ENCODE data around the gene NUCB1.
A peak's percentile ranks its signal among the peaks of the same experiment; 100 is the strongest.

Gene NUCB1

GRCh38 chr19:48961673-48962028 lies 61.5 kb downstream of the NUCB1 start:
- no peaks in the 10 kb centered on the region for H3K27me3 ChIP-seq (ENCODE audit: insufficient read depth, low read length)
- no peak overlapping the region for H3K4me3 ChIP-seq (ENCODE audit: low read length)
- no peak overlapping the region for H3K9ac ChIP-seq (ENCODE audit: low read depth, low read length)
- peaks cover 34% of the 10 kb centered on the region for H3K36me3 ChIP-seq (ENCODE audit: insufficient read depth, low read depth, low read length)
- H3K4me1 ChIP-seq (ENCODE audit: insufficient read depth, low read length), result peaks cover 17% of the 10 kb centered on the region
- no peak overlapping the region for H3K27ac ChIP-seq (ENCODE audit: low read length)
- no peaks in the 10 kb centered on the region for H3K9me3 ChIP-seq (ENCODE audit: insufficient read depth, low read depth, low read length)

DNA sequence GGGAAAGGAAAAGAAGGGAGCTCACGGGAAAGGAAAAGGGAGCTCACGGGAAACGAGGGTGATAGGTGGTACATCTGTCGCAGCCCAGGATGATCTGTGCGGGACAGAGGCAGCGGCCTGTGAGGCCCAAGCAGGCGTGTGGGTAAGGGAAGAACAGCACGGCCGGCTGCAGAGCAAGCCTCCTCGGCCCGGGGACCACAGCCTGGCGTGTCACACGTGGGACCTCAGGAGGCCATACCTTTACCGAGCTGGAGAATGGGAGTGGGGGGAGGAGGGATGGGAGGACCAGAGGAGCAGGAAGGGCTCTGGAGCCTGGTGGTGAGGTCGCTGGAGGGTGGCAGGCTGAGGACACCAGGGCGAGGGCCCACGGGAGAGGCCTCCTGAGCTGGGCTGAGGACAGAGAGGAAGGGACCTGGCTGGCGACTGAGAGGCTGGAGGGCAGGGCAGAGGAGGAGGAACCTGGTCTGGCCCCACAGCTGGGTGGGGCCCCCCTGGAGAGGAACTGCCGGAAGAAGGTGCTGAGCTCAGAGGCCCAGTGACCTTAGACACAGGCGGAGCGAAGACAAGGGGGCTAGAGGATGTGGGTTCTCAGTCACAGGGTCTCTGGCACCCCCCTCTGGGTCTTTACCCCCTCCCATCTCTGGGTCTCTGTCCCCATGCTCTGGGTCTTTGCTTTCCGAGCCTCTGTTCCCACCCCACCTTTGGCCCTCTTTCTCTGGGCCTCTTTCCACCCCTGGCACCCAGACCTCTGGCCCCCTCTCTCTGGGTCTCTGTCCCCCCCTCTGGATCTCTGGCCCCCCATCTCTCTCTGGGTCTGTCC lies 62.1 kb downstream of the NUCB1 start:
- Histone ChIP-seq H3K27me3 (ENCODE audit: insufficient read depth, low read length) (no peaks in the 10 kb centered on the region), H3K9ac (ENCODE audit: low read depth, low read length) (no peak overlapping the region; the same call in 1 of the 2 replicates), H3K36me3 (ENCODE audit: insufficient read depth, low read depth, low read length) (peaks cover 35% of the 10 kb centered on the region), H3K4me1 (ENCODE audit: insufficient read depth, low read length) (peaks cover 17% of the 10 kb centered on the region), H3K4me3 (ENCODE audit: low read length) (no peak overlapping the region), H3K9me3 (ENCODE audit: insufficient read depth, low read depth, low read length) (no peaks in the 10 kb centered on the region), H3K27ac (ENCODE audit: low read length) (no peak overlapping the region)

DNA sequence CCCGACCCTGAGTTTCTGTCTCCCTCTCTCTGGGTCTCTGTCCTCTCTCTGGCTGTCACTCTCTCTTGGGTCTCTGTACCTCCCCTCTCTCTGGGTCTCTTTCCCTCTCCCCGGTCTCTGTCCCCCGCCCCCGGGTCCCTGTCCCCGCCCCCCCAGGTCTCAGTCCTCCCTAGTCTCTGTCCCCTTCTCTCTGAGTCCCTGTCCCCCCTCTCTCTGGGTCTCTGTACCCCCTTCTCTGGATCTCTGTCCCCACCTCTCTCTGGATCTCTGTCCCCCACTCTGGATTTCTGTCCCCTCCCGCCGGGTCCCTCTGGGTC lies 62.7 kb downstream of the NUCB1 start:
- Histone ChIP-seq H3K27me3 (ENCODE audit: insufficient read depth, low read length) (no peaks in the 10 kb centered on the region), H3K36me3 (ENCODE audit: insufficient read depth, low read depth, low read length) (peaks cover 33% of the 10 kb centered on the region), H3K27ac (ENCODE audit: low read length) (no peak overlapping the region), H3K9me3 (ENCODE audit: insufficient read depth, low read depth, low read length) (no peaks in the 10 kb centered on the region), H3K4me1 (ENCODE audit: insufficient read depth, low read length) (peaks cover 17% of the 10 kb centered on the region), H3K4me3 (ENCODE audit: low read length) (no peak overlapping the region), H3K9ac (ENCODE audit: low read depth, low read length) (no peak overlapping the region; the same call in 1 of the 2 replicates)

DNA sequence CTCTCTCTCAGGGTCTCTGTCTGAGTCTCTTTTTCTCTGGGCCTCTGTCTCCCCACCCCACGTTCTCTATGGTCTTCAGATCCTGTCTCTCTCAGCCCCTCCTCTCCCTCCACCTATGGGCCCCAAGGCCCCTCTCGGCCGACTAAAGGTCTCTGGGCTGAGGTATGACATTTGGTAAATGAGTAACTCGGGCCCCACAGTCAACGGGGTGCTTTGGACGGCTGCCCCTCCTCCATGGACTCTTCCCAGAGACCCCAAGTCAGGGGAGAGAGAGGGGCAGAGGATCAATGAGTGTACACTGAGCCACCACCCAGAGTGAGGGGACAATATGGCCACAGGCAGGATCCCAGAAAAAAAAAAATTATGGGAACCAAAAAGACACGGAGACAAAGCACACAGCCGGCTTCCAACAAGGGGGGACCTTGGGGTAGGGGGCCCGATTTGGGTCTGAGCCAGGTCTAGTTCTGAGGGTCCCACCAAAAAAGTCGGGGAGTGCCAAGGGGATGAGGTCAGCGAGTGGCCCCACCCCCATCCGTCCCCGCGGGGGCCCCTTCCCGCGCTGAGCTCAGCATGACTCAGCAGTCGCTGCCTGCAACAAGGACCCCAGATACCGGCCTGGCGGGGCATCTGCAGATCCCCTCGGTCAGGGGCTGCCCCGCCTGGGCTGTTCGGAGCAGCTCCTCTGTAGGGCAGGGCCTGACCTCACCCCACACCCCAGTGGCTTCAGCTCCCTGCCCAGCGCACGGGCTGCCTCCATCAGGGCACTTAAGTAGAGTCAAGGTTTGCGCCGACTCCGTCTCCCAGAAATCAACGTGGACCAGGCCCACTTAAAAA lies 63.5 kb downstream of the NUCB1 start:
- no peaks in the 10 kb centered on the region for H3K9me3 ChIP-seq (ENCODE audit: insufficient read depth, low read depth, low read length)
- peaks cover 34% of the 10 kb centered on the region for H3K36me3 ChIP-seq (ENCODE audit: insufficient read depth, low read depth, low read length)
- H3K27ac ChIP-seq (ENCODE audit: low read length), result peak overlapping the region; percentile 98
- H3K9ac ChIP-seq (ENCODE audit: low read depth, low read length), result peak overlapping the region; percentile 83
- peaks cover 17% of the 10 kb centered on the region for H3K4me1 ChIP-seq (ENCODE audit: insufficient read depth, low read length)
- no peaks in the 10 kb centered on the region for H3K27me3 ChIP-seq (ENCODE audit: insufficient read depth, low read length)
- H3K4me3 ChIP-seq (ENCODE audit: low read length), result peak overlapping the region; percentile 67

DNA sequence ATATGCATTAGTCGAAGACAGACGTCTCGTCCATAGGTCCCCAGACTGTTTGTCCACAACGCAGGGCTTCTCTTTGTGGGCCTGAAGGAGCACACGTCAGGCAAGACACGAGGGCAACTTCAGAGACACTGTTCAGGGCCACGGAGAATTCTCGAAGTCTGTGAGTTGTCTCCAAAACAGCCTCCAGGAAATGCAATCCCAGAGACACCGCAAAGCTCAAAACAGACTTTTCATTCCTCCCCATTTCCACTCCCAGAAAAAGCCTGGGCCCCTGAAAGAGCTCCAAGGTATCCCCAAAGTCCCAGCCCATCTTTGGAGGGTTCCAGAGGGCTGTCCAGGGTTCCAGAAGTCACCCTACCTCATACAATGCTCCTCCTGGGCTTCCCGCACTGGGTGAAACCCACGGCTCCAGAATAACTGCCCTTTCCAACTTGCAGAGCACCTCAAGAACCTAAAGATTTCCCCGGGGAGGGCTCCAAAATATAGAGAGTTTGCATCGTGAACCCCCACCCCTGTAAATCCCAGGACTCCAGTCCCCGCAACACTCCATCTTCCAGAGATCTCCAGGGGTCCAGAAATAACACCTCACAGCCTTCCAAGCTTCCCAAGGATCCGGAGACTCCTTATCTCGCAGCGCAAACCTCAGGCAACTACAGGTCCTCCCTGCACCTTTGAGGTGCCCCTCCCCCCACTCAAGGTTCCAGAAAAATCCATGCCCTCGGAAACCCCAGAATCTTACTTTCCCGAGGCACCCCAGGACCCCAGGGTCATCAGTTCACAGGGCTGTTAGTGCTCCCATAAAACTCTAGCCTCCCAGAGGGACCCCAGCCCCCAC lies 64.3 kb downstream of the NUCB1 start:
- peaks cover 35% of the 10 kb centered on the region for H3K36me3 ChIP-seq (ENCODE audit: insufficient read depth, low read depth, low read length)

GRCh38 chr19:48965040-48965805 lies 65.1 kb downstream of the NUCB1 start, which contains the start of gene FTL:
FTL (plus strand) TSS chr19:48965309; CDS start chr19:48965508, 199 bp downstream.
- Histone ChIP-seq H3K9ac (ENCODE audit: low read depth, low read length) (peak within 1 kb of the TSS; percentile 95), H3K27me3 (ENCODE audit: insufficient read depth, low read length) (no peaks in the 10 kb centered on the region), H3K9me3 (ENCODE audit: insufficient read depth, low read depth, low read length) (no peaks in the 10 kb centered on the region), H3K4me1 (ENCODE audit: insufficient read depth, low read length) (peaks cover 17% of the 10 kb centered on the region), H3K27ac (ENCODE audit: low read length) (peak within 1 kb of the TSS; percentile 71), H3K4me3 (ENCODE audit: low read length) (peak within 1 kb of the TSS; percentile 86), H3K36me3 (ENCODE audit: insufficient read depth, low read depth, low read length) (peaks cover 43% of the 10 kb centered on the region)

More for the DNA sequence above, 64.3 kb downstream of the NUCB1 start:
- Histone ChIP-seq H3K27ac (ENCODE audit: low read length) (peak overlapping the region; percentile 50), H3K9me3 (ENCODE audit: insufficient read depth, low read depth, low read length) (no peaks in the 10 kb centered on the region), H3K9ac (ENCODE audit: low read depth, low read length) (peak overlapping the region; percentile 83), H3K4me3 (ENCODE audit: low read length) (peak overlapping the region; percentile 67), H3K4me1 (ENCODE audit: insufficient read depth, low read length) (peaks cover 17% of the 10 kb centered on the region), H3K27me3 (ENCODE audit: insufficient read depth, low read length) (no peaks in the 10 kb centered on the region)

GRCh38 chr19:48965806-48966540 lies 65.9 kb downstream of the NUCB1 start:
- H3K27ac ChIP-seq (ENCODE audit: low read length), result no peak overlapping the region
- H3K4me3 ChIP-seq (ENCODE audit: low read length), result peak overlapping the region; percentile 86
- no peaks in the 10 kb centered on the region for H3K27me3 ChIP-seq (ENCODE audit: insufficient read depth, low read length)
- peaks cover 45% of the 10 kb centered on the region for H3K36me3 ChIP-seq (ENCODE audit: insufficient read depth, low read depth, low read length)
- peaks cover 17% of the 10 kb centered on the region for H3K4me1 ChIP-seq (ENCODE audit: insufficient read depth, low read length)
- H3K9ac ChIP-seq (ENCODE audit: low read depth, low read length), result peak overlapping the region; percentile 95
- no peaks in the 10 kb centered on the region for H3K9me3 ChIP-seq (ENCODE audit: insufficient read depth, low read depth, low read length)

GRCh38 chr19:48966541-48967345 lies 66.6 kb downstream of the NUCB1 start:
- Histone ChIP-seq H3K27me3 (ENCODE audit: insufficient read depth, low read length) (no peaks in the 10 kb centered on the region), H3K36me3 (ENCODE audit: insufficient read depth, low read depth, low read length) (peaks cover 45% of the 10 kb centered on the region), H3K9me3 (ENCODE audit: insufficient read depth, low read depth, low read length) (no peaks in the 10 kb centered on the region), H3K27ac (ENCODE audit: low read length) (no peak overlapping the region), H3K9ac (ENCODE audit: low read depth, low read length) (peak overlapping the region; percentile 95; the same call in 1 of the 2 replicates), H3K4me3 (ENCODE audit: low read length) (peak overlapping the region; percentile 86), H3K4me1 (ENCODE audit: insufficient read depth, low read length) (peaks cover 17% of the 10 kb centered on the region)

DNA sequence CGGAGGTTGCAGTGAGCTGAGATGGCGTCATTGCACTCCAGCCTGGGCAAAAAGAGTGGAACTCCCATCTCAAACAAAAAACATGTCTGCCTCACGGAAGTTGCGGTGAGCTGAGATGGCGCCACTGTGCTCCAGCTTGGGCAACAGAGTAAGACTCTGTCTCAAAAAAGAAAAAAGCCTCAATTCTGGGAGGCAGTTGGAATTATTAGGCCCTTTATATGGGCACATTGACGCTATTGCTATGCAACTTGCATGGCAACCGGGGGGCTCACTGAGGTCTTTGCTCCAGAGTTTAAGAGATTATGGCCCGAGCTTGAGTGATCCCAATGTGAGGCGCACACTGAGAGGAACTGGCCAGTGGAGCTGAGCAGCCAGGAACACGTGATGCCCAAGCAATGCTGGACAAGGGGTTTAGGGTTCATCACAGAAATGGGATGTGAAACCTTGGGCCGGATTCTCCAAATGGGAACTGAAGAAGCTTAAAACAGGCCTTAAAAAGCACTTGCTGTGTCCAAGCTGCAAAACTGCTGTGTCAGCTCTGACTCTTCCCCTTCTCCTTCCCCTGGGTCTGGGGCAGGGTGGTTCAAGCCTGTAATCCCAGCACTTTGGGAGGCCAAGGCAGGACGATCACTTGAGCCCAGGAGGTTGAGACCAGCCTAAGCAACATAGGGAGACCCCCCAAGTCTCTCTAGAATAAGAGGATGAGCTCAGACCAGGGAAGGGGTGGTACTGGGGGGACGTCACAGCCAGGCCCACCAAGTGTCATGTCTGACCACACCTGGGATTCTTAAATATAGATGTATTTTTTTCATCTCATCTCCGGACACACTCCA lies 67.5 kb downstream of the NUCB1 start:
- peaks cover 45% of the 10 kb centered on the region for H3K36me3 ChIP-seq (ENCODE audit: insufficient read depth, low read depth, low read length)
- no peaks in the 10 kb centered on the region for H3K9me3 ChIP-seq (ENCODE audit: insufficient read depth, low read depth, low read length)
- H3K4me1 ChIP-seq (ENCODE audit: insufficient read depth, low read length), result peaks cover 17% of the 10 kb centered on the region
- H3K27me3 ChIP-seq (ENCODE audit: insufficient read depth, low read length), result no peaks in the 10 kb centered on the region
- H3K9ac ChIP-seq (ENCODE audit: low read depth, low read length), result no peak overlapping the region
- H3K4me3 ChIP-seq (ENCODE audit: low read length), result no peak overlapping the region
- no peak overlapping the region for H3K27ac ChIP-seq (ENCODE audit: low read length)

Measured in iPS-20b (cell line).